HEK293 (cell line): ENCODE measurements around the gene DHRS3.

ENCODE experiments used
- CTCF ChIA-PET: fragments of 350-600 bp; formaldehyde crosslinking; extraction: SDS; loops from one replicate; lab custom pipeline; 2021; ENCODE audit warnings: antibody characterized with exemption; lab: Yijun Ruan, JAX
- POLR2A ChIA-PET: fragments of 300-600 bp; formaldehyde crosslinking; extraction: SDS; loops from one replicate; lab custom pipeline; 2020; ENCODE audit warnings: antibody characterized with exemption, inconsistent platforms; lab: Yijun Ruan, JAX
- H3K27ac ChIP-seq: fragments of 200-500 bp; sonication (Bioruptor generic); 2 replicates; pipeline ENCODE4 v1.5.1; 2014; ENCODE audit warnings: low read depth, low read length, control low read depth, inconsistent platforms; ENCODE audit errors: extremely low read depth
- H3K36me3 ChIP-seq, 2 experiments: fragments of 200-500 bp in 1 of 2; sonication (Bioruptor generic) in 1 of 2; 1 replicate in 1 of 2; 2 replicates in 1 of 2; pipeline ENCODE4 v1.5.1; 2014 to 2017; ENCODE audit warnings: inconsistent platforms in 2 of 2, low read length in 2 of 2; ENCODE audit not compliant: control insufficient read depth in 2 of 2, insufficient read depth in 1 of 2
- H3K4me1 ChIP-seq: fragments of 200-500 bp; sonication (Bioruptor generic); 2 replicates; pipeline ENCODE4 v1.5.1; 2014; ENCODE audit warnings: mild to moderate bottlenecking, low read length, inconsistent platforms; ENCODE audit not compliant: control insufficient read depth, insufficient read depth
- H3K4me3 ChIP-seq: 2 replicates; pipeline ENCODE4 v1.5.1; 2011; ENCODE audit warnings: low read depth, mild to moderate bottlenecking, control low read depth, low read length, moderate library complexity
- H3K9me3 ChIP-seq: fragments of 200-500 bp; sonication (Bioruptor generic); 2 replicates; pipeline ENCODE4 v1.5.1; 2014; ENCODE audit warnings: low read depth, low read length, inconsistent platforms; ENCODE audit not compliant: control insufficient read depth, insufficient read depth
- GFI1B ChIP-seq: fragments of 450-650 bp; formaldehyde crosslinking; IDR thresholded peaks from 2 replicates; pipeline ENCODE4 v1.5.1; 2016; ENCODE audit warnings: missing biosample characterization, missing genetic modification characterization
- GLI4 ChIP-seq: fragments of 450-650 bp; formaldehyde crosslinking; IDR thresholded peaks from 2 replicates; pipeline ENCODE4 v1.5.1; 2016; ENCODE audit warnings: missing biosample characterization, missing genetic modification characterization
- HOXC10 ChIP-seq: sonication (generic); formaldehyde crosslinking; IDR thresholded peaks from 2 replicates; pipeline ENCODE4 v1.8.1; 2023; ENCODE audit warnings: mild to moderate bottlenecking, missing genetic modification reagents
- TCF7L2 ChIP-seq: IDR thresholded peaks from 2 replicates; pipeline ENCODE4 v1.6.1; 2011; ENCODE audit warnings: low read depth, mild to moderate bottlenecking, inconsistent platforms, low read length, moderate library complexity, borderline replicate concordance
- WT1 ChIP-seq: fragments of 450-650 bp; formaldehyde crosslinking; IDR thresholded peaks from 2 replicates; pipeline ENCODE4 v1.5.1; 2016; ENCODE audit warnings: missing biosample characterization, missing genetic modification characterization
- YY1 ChIP-seq: fragments of 450-650 bp; formaldehyde crosslinking; IDR thresholded peaks from 2 replicates; pipeline ENCODE4 v1.5.1; 2018; ENCODE audit warnings: missing biosample characterization, missing genetic modification characterization
- ZBTB1 ChIP-seq: fragments of 450-650 bp; formaldehyde crosslinking; IDR thresholded peaks from 2 replicates; pipeline ENCODE4 v1.5.1; 2016; ENCODE audit warnings: missing biosample characterization, missing genetic modification characterization
- ZNF138 ChIP-seq: fragments of 450-650 bp; formaldehyde crosslinking; IDR thresholded peaks from 2 replicates; pipeline ENCODE4 v1.5.1; 2016; ENCODE audit warnings: missing biosample characterization, missing genetic modification characterization, borderline replicate concordance
- ZNF19 ChIP-seq: fragments of 450-650 bp; formaldehyde crosslinking; IDR thresholded peaks from 2 replicates; pipeline ENCODE4; 2016; ENCODE audit warnings: missing biosample characterization, missing genetic modification characterization, low read depth
- ZNF223 ChIP-seq: fragments of 450-650 bp; formaldehyde crosslinking; IDR thresholded peaks from 2 replicates; pipeline ENCODE4 v1.5.1; 2016; ENCODE audit warnings: missing biosample characterization, missing genetic modification characterization
- ZNF274 ChIP-seq, 2 experiments: fragments of 200-500 bp in 1 of 2; fragments of 450-650 bp in 1 of 2; sonication (Bioruptor generic) in 1 of 2; formaldehyde crosslinking in 1 of 2; IDR thresholded peaks; 2 replicates each; pipeline versions ENCODE4 v1.5.1 to v1.6.1; 2014 to 2016; ENCODE audit warnings: borderline replicate concordance in 1 of 2, inconsistent platforms in 1 of 2, low read length in 1 of 2, missing biosample characterization in 1 of 2, missing genetic modification characterization in 1 of 2
- ZNF354C ChIP-seq: fragments of 450-650 bp; formaldehyde crosslinking; IDR thresholded peaks from 2 replicates; pipeline ENCODE4 v1.5.1; 2016; ENCODE audit warnings: missing biosample characterization, missing genetic modification characterization, low read depth, borderline replicate concordance
- ZNF423 ChIP-seq: fragments of 450-650 bp; formaldehyde crosslinking; IDR thresholded peaks from 2 replicates; pipeline ENCODE4 v1.5.1; 2016; ENCODE audit warnings: missing biosample characterization, missing genetic modification characterization
- ZNF426 ChIP-seq: fragments of 450-650 bp; formaldehyde crosslinking; IDR thresholded peaks from 2 replicates; pipeline ENCODE4 v1.5.1; 2017; ENCODE audit warnings: missing biosample characterization, missing genetic modification characterization, mild to moderate bottlenecking, inconsistent platforms, moderate library complexity
- ZNF473 ChIP-seq: fragments of 450-650 bp; formaldehyde crosslinking; IDR thresholded peaks from 2 replicates; pipeline ENCODE4 v1.5.1; 2017; ENCODE audit warnings: missing biosample characterization, missing genetic modification characterization
- ZNF510 ChIP-seq: fragments of 450-650 bp; formaldehyde crosslinking; IDR thresholded peaks from 2 replicates; pipeline ENCODE4 v1.5.1; 2018; ENCODE audit warnings: mild to moderate bottlenecking, missing genetic modification characterization, missing biosample characterization; ENCODE audit not compliant: insufficient replicate concordance
- ZNF548 ChIP-seq: fragments of 450-650 bp; formaldehyde crosslinking; IDR thresholded peaks from 2 replicates; pipeline ENCODE4 v1.5.1; 2016; ENCODE audit warnings: missing biosample characterization, missing genetic modification characterization
- ZXDB ChIP-seq: fragments of 450-650 bp; formaldehyde crosslinking; IDR thresholded peaks from 2 replicates; pipeline ENCODE4 v1.5.1; 2016; ENCODE audit warnings: missing biosample characterization, missing genetic modification characterization
- TF ChIP-seq, protein P1 (sequence below): fragments of 450-650 bp; formaldehyde crosslinking; IDR thresholded peaks from 2 replicates; pipeline ENCODE4 v1.5.1; 2016; ENCODE audit warnings: missing biosample characterization, missing genetic modification characterization
- TF ChIP-seq, protein P2 (sequence below): sonication (generic); formaldehyde crosslinking; IDR thresholded peaks from 2 replicates; pipeline ENCODE4 v1.8.1; 2022; ENCODE audit warnings: mild to moderate bottlenecking, moderate library complexity, missing genetic modification reagents
- TF ChIP-seq, protein P3 (sequence below): fragments of 450-650 bp; formaldehyde crosslinking; IDR thresholded peaks from 2 replicates; pipeline ENCODE4 v1.5.1; 2016; ENCODE audit warnings: missing biosample characterization, missing genetic modification characterization

DHRS3 gene

DNA sequence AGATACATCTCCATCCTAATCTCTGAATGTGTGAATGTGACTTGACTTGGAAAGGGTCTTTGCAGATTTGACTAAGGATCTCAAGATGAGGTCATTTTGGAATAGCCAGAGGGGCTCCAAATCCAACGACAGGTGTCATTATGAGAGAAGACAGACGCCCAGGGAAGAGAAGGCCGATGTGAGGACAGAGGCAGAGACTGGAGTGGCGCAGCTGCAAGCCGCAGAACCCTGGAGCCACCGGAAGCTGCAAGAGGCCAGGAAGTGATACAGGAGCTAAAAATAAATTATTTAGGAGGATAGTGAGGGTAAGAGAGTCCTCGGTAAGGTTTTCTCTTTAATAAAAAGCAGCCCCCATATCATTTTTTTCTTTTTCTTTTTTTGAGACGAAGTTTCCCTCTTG, 16.1 kb upstream of the DHRS3 start:
- no peak overlapping the region for H3K27ac ChIP-seq
- H3K9me3 ChIP-seq = no peaks in the 10 kb centered on the region
- TF ChIP-seq HOXC10 (CRISPR knock-in tag) (no peak), ZNF138 (no peak), ZNF548 (no peak), GFI1B (tag by site-specific recombination) (no peak), WT1 (tag by site-specific recombination) (no peak), ZNF354C (no peak), ZNF423 (tag by site-specific recombination) (no peak), ZNF19 (no peak), YY1 (no peak), ZNF223 (no peak), GLI4 (tag by site-specific recombination) (no peak), TCF7L2 (no peak), ZNF426 (tag by site-specific recombination) (no peak), ZNF473 (tag by site-specific recombination) (no peak), ZBTB1 (no peak)
- TF ChIP-seq, protein P1, sequence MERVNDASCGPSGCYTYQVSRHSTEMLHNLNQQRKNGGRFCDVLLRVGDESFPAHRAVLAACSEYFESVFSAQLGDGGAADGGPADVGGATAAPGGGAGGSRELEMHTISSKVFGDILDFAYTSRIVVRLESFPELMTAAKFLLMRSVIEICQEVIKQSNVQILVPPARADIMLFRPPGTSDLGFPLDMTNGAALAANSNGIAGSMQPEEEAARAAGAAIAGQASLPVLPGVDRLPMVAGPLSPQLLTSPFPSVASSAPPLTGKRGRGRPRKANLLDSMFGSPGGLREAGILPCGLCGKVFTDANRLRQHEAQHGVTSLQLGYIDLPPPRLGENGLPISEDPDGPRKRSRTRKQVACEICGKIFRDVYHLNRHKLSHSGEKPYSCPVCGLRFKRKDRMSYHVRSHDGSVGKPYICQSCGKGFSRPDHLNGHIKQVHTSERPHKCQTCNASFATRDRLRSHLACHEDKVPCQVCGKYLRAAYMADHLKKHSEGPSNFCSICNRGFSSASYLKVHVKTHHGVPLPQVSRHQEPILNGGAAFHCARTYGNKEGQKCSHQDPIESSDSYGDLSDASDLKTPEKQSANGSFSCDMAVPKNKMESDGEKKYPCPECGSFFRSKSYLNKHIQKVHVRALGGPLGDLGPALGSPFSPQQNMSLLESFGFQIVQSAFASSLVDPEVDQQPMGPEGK (tag by site-specific recombination) = no peak
- TF ChIP-seq, protein P2, sequence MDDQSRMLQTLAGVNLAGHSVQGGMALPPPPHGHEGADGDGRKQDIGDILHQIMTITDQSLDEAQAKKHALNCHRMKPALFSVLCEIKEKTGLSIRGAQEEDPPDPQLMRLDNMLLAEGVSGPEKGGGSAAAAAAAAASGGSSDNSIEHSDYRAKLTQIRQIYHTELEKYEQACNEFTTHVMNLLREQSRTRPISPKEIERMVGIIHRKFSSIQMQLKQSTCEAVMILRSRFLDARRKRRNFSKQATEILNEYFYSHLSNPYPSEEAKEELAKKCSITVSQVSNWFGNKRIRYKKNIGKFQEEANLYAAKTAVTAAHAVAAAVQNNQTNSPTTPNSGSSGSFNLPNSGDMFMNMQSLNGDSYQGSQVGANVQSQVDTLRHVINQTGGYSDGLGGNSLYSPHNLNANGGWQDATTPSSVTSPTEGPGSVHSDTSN (CRISPR knock-in tag) = no peak
- TF ChIP-seq, protein P3, sequence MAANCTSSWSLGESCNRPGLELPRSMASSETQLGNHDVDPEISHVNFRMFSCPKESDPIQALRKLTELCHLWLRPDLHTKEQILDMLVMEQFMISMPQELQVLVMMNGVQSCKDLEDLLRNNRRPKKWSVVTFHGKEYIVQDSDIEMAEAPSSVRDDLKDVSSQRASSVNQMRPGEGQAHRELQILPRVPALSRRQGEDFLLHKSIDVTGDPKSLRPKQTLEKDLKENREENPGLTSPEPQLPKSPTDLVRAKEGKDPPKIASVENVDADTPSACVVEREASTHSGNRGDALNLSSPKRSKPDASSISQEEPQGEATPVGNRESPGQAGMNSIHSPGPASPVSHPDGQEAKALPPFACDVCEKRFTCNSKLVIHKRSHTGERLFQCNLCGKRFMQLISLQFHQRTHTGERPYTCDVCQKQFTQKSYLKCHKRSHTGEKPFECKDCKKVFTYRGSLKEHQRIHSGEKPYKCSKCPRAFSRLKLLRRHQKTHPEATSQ = no peak
- ChIA-PET CTCF (interaction anchor here (0.6 kb wide), 1 partner anchor 142 kb away, joined by 5 read pairs; no protein-coding TSS in a partner anchor), POLR2A (no interaction called here)
- H3K36me3 ChIP-seq = no peaks in the 10 kb centered on the region
- no peak overlapping the region for H3K4me3 ChIP-seq
- H3K4me1 ChIP-seq = no peaks in the 10 kb centered on the region

- Histone ChIP-seq H3K27ac (no peak overlapping the region), H3K9me3 (no peaks in the 10 kb centered on the region), H3K36me3 (no peaks in the 10 kb centered on the region), H3K4me1 (no peaks in the 10 kb centered on the region), H3K4me3 (no peak overlapping the region)
- ChIA-PET POLR2A (interaction anchor here (0.8 kb wide), 1 partner anchor 350 kb away, joined by 3 read pairs; no protein-coding TSS in a partner anchor), CTCF (interaction anchor here (1.0 kb wide), 1 partner anchor 325 kb away, joined by 5 read pairs; no protein-coding TSS in a partner anchor)
- TF ChIP-seq ZNF19 (no peak), ZXDB (tag by site-specific recombination) (no peak), ZNF510 (tag by site-specific recombination) (no peak), ZNF274 (IDR thresholded peaks at IDR 0.05; ENCODE audit: low read length) (no peak), ZNF274 (tag by site-specific recombination; IDR thresholded peaks at IDR 0.05; ENCODE audit: borderline replicate concordance) (no peak)
Measured at GRCh38 chr1:12631571-12631970, 13.6 kb upstream of the DHRS3 start.
